Naive B cell (primary cell): ENCODE data around the gene HHEX. TPM values are rescaled to one million over a fixed set of nuclear protein-coding genes. Genes with fewer than 3 reads are reported as not detected.

Experiments used
- ATAC-seq, 2 donors: fragments of 150-1000 bp; cut with Tn5 transposase; 2 replicates each; pipeline ENCODE4 v1.10.0; 2021; ENCODE audit warnings: low read depth in 2 of 2, mild to moderate bottlenecking in 2 of 2, moderate library complexity in 2 of 2
- DNase-seq: peaks from one replicate; pipeline ENCODE4 v3.0.0; 2022
- H3K27ac Mint-ChIP-seq, 6 donors: one replicate each; pipeline ENCODE4 v1.8.0; 2020 to 2022; ENCODE audit warnings: mild to moderate bottlenecking in 6 of 6, mixed read lengths in 6 of 6, moderate library complexity in 5 of 6, inconsistent platforms in 2 of 6
- H3K27me3 Mint-ChIP-seq, 3 donors: one replicate each; pipeline ENCODE4 v1.8.0; 2021 to 2022; ENCODE audit warnings: mixed read lengths in 3 of 3, mild to moderate bottlenecking in 1 of 3
- H3K36me3 Mint-ChIP-seq, 2 donors: one replicate each; pipeline ENCODE4 v1.8.0; 2020 to 2022; ENCODE audit warnings: mixed read lengths in 2 of 2, inconsistent platforms in 1 of 2, mild to moderate bottlenecking in 1 of 2
- H3K4me1 Mint-ChIP-seq, 3 donors: one replicate each; pipeline ENCODE4 v1.8.0; 2020 to 2022; ENCODE audit warnings: mixed read lengths in 3 of 3, inconsistent platforms in 1 of 3, mild to moderate bottlenecking in 1 of 3, moderate library complexity in 1 of 3
- H3K4me3 Mint-ChIP-seq, 8 donors: one replicate each; pipeline ENCODE4 v1.8.0; 2020 to 2022; ENCODE audit warnings: mild to moderate bottlenecking in 8 of 8, mixed read lengths in 8 of 8, moderate library complexity in 8 of 8, inconsistent platforms in 2 of 8
- H3K9me3 Mint-ChIP-seq, 7 donors: one replicate each; pipeline ENCODE4 v1.8.0; 2020 to 2022; ENCODE audit warnings: mixed read lengths in 7 of 7, mild to moderate bottlenecking in 5 of 7, inconsistent platforms in 2 of 7, moderate library complexity in 1 of 7
- polyA plus RNA-seq, 6 donors: library from polyadenylated mRNA; unstranded; fragments of 300-500 nt; fragmentation: Illumina TruSeq; gene quantifications; one replicate each; pipeline ENCODE4 v1.2.3, GENCODE V29; 2021; ENCODE audit warnings: low read depth in 6 of 6

HHEX gene
- polyA plus RNA-seq, 6 donors from 2014 or later, result 140 to 208 (median 160) TPM

DNA sequence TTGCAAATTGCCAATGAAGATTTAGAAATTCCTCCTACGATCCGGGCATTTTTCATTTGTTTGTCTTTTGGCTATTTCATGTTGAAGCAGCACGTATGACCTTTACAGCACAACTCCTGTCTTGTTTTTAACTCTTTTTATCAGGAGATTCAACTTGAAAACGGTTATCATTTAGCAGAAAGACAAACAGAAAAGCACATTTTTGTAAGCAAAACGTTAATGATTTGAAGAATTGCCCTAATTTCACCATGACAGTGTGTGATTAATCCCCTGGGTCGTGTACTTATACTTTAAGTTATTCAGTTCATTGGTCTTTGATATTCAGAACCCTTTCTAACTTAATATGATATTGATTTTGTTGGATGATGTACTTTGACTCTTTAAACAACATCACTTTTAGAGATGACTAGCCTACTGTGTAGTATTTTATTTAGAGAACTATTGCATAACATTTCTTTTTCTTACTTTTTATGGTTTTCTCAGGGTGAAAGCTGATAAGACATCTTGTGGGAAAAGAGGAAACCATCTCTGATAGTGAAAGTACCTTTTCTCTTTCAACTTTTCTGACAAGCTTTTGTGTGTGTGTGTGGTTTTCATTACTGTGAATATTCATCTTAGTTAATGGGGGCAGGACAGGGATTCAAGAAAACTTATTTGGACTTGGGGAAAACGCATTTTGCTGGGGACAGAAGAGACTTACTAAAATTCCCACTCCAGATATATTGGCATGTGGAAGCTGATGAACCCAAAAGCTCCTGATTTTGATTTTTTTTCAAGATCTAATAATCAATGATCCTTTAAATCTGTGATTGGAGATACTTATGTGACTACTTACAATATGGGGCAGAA, 8.1 kb downstream of the HHEX start:
- H3K4me3 Mint-ChIP-seq, result peak overlapping the region; percentile 63 to 94 (median 80)
- ATAC-seq, result peak; percentile 35 to 50
- peaks cover 7 to 8% of the 10 kb centered on the region in 2 donors for H3K36me3 Mint-ChIP-seq
- peak; percentile 32 for DNase-seq
- no peaks in the 10 kb centered on the region for H3K27me3 Mint-ChIP-seq
- H3K9me3 Mint-ChIP-seq, result no peaks in the 10 kb centered on the region
- H3K4me1 Mint-ChIP-seq, result peaks cover 57 to 79% (median 69%) of the 10 kb centered on the region in 3 donors
- H3K27ac Mint-ChIP-seq, result peak overlapping the region; percentile 3 to 83 (median 30)

DNA sequence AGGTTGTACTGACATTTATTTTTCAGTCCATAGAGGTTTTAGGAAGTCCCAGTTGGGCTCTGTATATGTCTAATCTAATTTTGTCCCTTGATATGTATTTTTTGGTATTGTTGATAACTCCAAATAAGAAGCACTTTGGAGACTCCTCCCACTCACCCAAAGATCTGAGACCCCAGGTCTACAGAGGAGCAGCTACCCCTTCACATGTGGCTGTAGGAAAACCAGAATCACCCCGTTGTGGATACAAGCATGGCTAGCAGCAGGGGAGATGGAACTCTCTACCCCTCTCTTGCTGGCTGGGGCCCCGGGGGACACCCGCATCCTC, 9.4 kb downstream of the HHEX start:
- H3K4me3 Mint-ChIP-seq, result peak overlapping the region; percentile 80 to 95 (median 90)
- H3K36me3 Mint-ChIP-seq, result peaks cover 5% of the 10 kb centered on the region in 2 donors
- H3K4me1 Mint-ChIP-seq, result peaks cover 55 to 78% (median 66%) of the 10 kb centered on the region in 3 donors
- ATAC-seq, result peak; percentile 5 to 17
- H3K27me3 Mint-ChIP-seq, result no peaks in the 10 kb centered on the region
- peak overlapping the region; percentile 17 to 94 (median 86) for H3K27ac Mint-ChIP-seq
- DNase-seq, result no peak
- H3K9me3 Mint-ChIP-seq, result no peaks in the 10 kb centered on the region

GRCh38 chr10:92699518-92700381, 10.0 kb downstream of the HHEX start:
- H3K4me3 Mint-ChIP-seq, result peak overlapping the region; percentile 80 to 95 (median 90)
- no peaks in the 10 kb centered on the region for H3K36me3 Mint-ChIP-seq
- H3K9me3 Mint-ChIP-seq, result no peaks in the 10 kb centered on the region
- H3K4me1 Mint-ChIP-seq, result peaks cover 50 to 72% (median 61%) of the 10 kb centered on the region in 3 donors
- peak; percentile 39 for DNase-seq
- peak overlapping the region; percentile 58 to 94 (median 90) for H3K27ac Mint-ChIP-seq
- H3K27me3 Mint-ChIP-seq, result no peaks in the 10 kb centered on the region
- ATAC-seq, result peak; percentile 50 to 62

- Mint-ChIP-seq H3K4me1 (peaks cover 40 to 53% (median 52%) of the 10 kb centered on the region in 3 donors), H3K9me3 (no peaks in the 10 kb centered on the region), H3K4me3 (peak overlapping the region; percentile 65 to 88 (median 82)), H3K27me3 (no peaks in the 10 kb centered on the region), H3K36me3 (no peaks in the 10 kb centered on the region), H3K27ac (peak overlapping the region; percentile 33 to 91 (median 72))
- peak; percentile 35 for DNase-seq
- ATAC-seq, result peak; percentile 48 to 65
Observed at GRCh38 chr10:92702301-92702916, 12.7 kb downstream of the HHEX start.

- Mint-ChIP-seq H3K27me3 (no peaks in the 10 kb centered on the region), H3K36me3 (no peaks in the 10 kb centered on the region), H3K9me3 (peaks cover 0 to 13% (median 0%) of the 10 kb centered on the region in 7 donors), H3K4me3 (peak overlapping the region; percentile 53 to 72 (median 65)), H3K4me1 (peaks cover 30 to 65% (median 62%) of the 10 kb centered on the region in 3 donors), H3K27ac (peak overlapping the region; percentile 63 to 96 (median 88))
- DNase-seq (peak; percentile 74), ATAC-seq (peak; percentile 83)
Observed at GRCh38 chr10:92712016-92712889, 22.5 kb downstream of the HHEX start.

GRCh38 chr10:92714152-92714845, 24.5 kb downstream of the HHEX start:
- peaks cover 34 to 76% (median 75%) of the 10 kb centered on the region in 3 donors for H3K4me1 Mint-ChIP-seq
- H3K27me3 Mint-ChIP-seq, result no peaks in the 10 kb centered on the region
- no peak for DNase-seq
- H3K9me3 Mint-ChIP-seq, result peaks cover 0 to 13% (median 0%) of the 10 kb centered on the region in 7 donors
- peak overlapping the region in 3 of 6 donors; percentile 65 to 84 (median 76) for H3K27ac Mint-ChIP-seq
- no peaks in the 10 kb centered on the region for H3K36me3 Mint-ChIP-seq
- peak overlapping the region in 2 of 8 donors; percentile 21 to 80 for H3K4me3 Mint-ChIP-seq
- no peak for ATAC-seq

GRCh38 chr10:92714872-92715271, 25.1 kb downstream of the HHEX start:
- H3K27me3 Mint-ChIP-seq, result no peaks in the 10 kb centered on the region

DNA sequence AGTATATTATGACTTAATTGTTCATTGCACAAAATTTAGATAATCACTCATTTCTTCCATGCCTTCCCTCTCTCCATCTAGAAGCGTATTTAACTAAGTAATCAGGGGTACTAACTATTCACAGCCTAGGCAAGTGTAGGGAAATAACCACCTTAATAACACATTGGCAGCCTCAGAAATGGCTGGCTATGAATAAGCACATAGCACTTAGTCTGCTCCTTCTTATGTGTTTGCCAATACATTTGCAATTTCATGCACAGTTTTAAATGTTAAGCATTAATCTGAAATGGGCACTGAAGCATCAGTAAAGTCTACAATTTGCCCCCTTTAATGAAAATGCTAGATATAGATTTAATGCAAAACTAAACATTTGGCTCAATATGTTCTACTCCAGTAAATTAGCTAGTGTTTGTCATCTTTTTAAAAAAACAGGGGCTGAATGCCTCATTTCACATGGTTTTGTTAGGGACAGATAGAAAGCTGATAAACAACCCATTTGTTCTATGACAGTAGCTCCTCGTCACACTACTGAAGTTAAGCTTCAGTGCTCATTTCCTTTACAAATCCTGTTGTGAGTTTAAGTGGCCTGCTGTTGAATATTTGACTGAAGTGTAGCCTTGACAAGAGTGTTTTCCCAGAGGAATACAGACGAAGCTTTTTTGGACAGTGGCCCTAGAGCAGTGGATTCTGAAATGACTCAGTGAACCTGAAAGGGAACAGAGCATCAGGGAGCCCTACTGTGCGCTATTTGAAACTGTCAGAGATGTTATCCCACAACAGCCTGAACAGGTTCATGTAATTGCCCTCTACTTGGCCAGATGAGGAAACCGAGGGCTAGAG, 30.5 kb downstream of the HHEX start:
- Mint-ChIP-seq H3K4me1 (peaks cover 36 to 61% (median 51%) of the 10 kb centered on the region in 3 donors), H3K27ac (peak overlapping the region in 5 of 6 donors; percentile 6 to 79 (median 49)), H3K4me3 (peak overlapping the region in 7 of 8 donors; percentile 0 to 67 (median 41)), H3K27me3 (no peaks in the 10 kb centered on the region), H3K9me3 (no peaks in the 10 kb centered on the region), H3K36me3 (no peaks in the 10 kb centered on the region)
- DNase-seq (peak; percentile 36), ATAC-seq (peak; percentile 88 to 92)

More at GRCh38 chr10:92714872-92715271, 25.1 kb downstream of the HHEX start:
- no peaks in the 10 kb centered on the region for H3K36me3 Mint-ChIP-seq
- ATAC-seq (no peak), DNase-seq (no peak)
- H3K9me3 Mint-ChIP-seq, result peaks cover 0 to 13% (median 0%) of the 10 kb centered on the region in 7 donors
- H3K4me3 Mint-ChIP-seq, result peak overlapping the region in 5 of 8 donors; percentile 24 to 69 (median 61)
- peaks cover 34 to 81% (median 77%) of the 10 kb centered on the region in 3 donors for H3K4me1 Mint-ChIP-seq
- peak overlapping the region in 1 of 6 donors; percentile 94 for H3K27ac Mint-ChIP-seq

DNA sequence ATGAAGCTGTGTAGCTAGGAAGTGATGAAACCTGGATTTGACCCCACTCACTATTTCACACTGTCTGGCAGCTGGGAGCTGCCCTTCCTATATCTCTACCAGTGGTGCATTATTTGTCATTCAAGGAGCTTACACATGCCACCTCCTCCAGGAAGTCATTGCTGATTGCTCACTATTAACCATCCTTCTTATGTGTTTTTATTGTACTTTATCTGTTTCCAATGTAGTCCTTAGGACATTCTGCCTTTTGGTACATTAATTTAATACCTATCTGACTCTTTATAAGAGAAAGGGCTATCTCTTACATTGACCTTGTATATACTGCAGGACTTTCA, 31.0 kb downstream of the HHEX start:
- Mint-ChIP-seq H3K27me3 (no peaks in the 10 kb centered on the region), H3K36me3 (no peaks in the 10 kb centered on the region), H3K9me3 (no peaks in the 10 kb centered on the region), H3K4me3 (peak overlapping the region in 7 of 8 donors; percentile 0 to 67 (median 41)), H3K4me1 (peaks cover 32 to 55% (median 46%) of the 10 kb centered on the region in 3 donors), H3K27ac (peak overlapping the region in 4 of 6 donors; percentile 23 to 79 (median 54))
- ATAC-seq, result no peak
- DNase-seq, result no peak

DNA sequence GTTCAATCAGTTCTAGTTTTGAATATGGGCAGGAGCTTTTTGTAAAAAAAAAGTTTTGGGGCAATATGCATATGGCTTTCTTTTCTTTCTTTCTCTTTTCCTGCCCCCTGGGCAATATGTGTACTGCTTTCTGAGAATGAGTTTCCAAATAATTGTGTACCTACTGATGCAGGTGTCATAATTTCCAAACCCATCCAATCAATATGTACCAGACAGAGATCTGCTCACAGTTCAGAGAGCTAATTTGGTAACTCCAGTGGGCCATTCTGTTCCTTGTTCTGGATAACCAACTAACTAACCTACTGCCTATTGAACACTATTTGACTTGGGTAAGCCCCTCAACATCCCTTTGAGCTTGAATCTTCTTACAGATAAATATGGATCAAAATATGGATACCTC, 32.6 kb downstream of the HHEX start:
- peaks cover 30 to 46% (median 30%) of the 10 kb centered on the region in 3 donors for H3K4me1 Mint-ChIP-seq
- H3K27me3 Mint-ChIP-seq, result no peaks in the 10 kb centered on the region
- H3K36me3 Mint-ChIP-seq, result peaks cover 0 to 6% of the 10 kb centered on the region in 2 donors
- H3K27ac Mint-ChIP-seq, result peak overlapping the region in 2 of 6 donors; percentile 0 to 16
- H3K9me3 Mint-ChIP-seq, result no peaks in the 10 kb centered on the region
- no peak for DNase-seq
- no peak for ATAC-seq
- H3K4me3 Mint-ChIP-seq, result no peak overlapping the region

GRCh38 chr10:92727141-92727540, 37.4 kb downstream of the HHEX start:
- no peaks in the 10 kb centered on the region for H3K27me3 Mint-ChIP-seq

More at GRCh38 chr10:92727141-92727540, 37.4 kb downstream of the HHEX start:
- ATAC-seq (no peak), DNase-seq (no peak)
- H3K27ac Mint-ChIP-seq, result peak overlapping the region in 1 of 6 donors; percentile 47
- peaks cover 0 to 4% (median 0%) of the 10 kb centered on the region in 7 donors for H3K9me3 Mint-ChIP-seq
- no peak overlapping the region for H3K4me3 Mint-ChIP-seq
- peaks cover 6 to 7% of the 10 kb centered on the region in 2 donors for H3K36me3 Mint-ChIP-seq
- H3K4me1 Mint-ChIP-seq, result peaks cover 36 to 57% (median 40%) of the 10 kb centered on the region in 3 donors
